ENCODE results near the gene GTF3C4. TPM values are rescaled to one million over a fixed set of nuclear protein-coding genes. Genes with fewer than 3 reads are reported as not detected.

GTF3C4 gene
- total RNA-seq, 1 donor from 2014 or later, result 21.2 TPM

GRCh38 chr9:132663851-132664250 lies 6.4 kb upstream of the GTF3C4 start:
- peaks cover 14% of the 10 kb centered on the region for H3K4me1 Mint-ChIP-seq (ENCODE audit: unreplicated experiment)
- no peak overlapping the region for H3K27ac Mint-ChIP-seq (ENCODE audit: unreplicated experiment)
- no peak overlapping the region for H3K4me3 Mint-ChIP-seq (ENCODE audit: unreplicated experiment)
- no peak for DNase-seq (ENCODE audit: extremely low spot score, unreplicated experiment)
- no peaks in the 10 kb centered on the region for H3K27me3 Mint-ChIP-seq (ENCODE audit: unreplicated experiment)
- no peaks in the 10 kb centered on the region for H3K9me3 Mint-ChIP-seq (ENCODE audit: unreplicated experiment)
- peaks cover 21% of the 10 kb centered on the region for H3K36me3 Mint-ChIP-seq (ENCODE audit: unreplicated experiment)
- no peak for TF ChIP-seq CTCF (IDR thresholded peaks at IDR 0.05)

- H3K27ac Mint-ChIP-seq (ENCODE audit: unreplicated experiment), result peak overlapping the region; percentile 96
- no peaks in the 10 kb centered on the region for H3K27me3 Mint-ChIP-seq (ENCODE audit: unreplicated experiment)
- DNase-seq (ENCODE audit: extremely low spot score, unreplicated experiment), result no peak
- peaks cover 40% of the 10 kb centered on the region for H3K4me1 Mint-ChIP-seq (ENCODE audit: unreplicated experiment)
- no peaks in the 10 kb centered on the region for H3K36me3 Mint-ChIP-seq (ENCODE audit: unreplicated experiment)
- H3K4me3 Mint-ChIP-seq (ENCODE audit: unreplicated experiment), result peak overlapping the region; percentile 94
- H3K9me3 Mint-ChIP-seq (ENCODE audit: unreplicated experiment), result no peaks in the 10 kb centered on the region
- no peak for TF ChIP-seq CTCF (IDR thresholded peaks at IDR 0.05)
These were observed 956 bp upstream of the GTF3C4 start for GRCh38 chr9:132669319-132669697.

GRCh38 chr9:132669698-132670456 lies 387 bp upstream of the GTF3C4 start, which contains the start of gene DDX31:
DDX31 (minus strand) TSS chr9:132669983; CDS start chr9:132669934, 49 bp downstream.
- Mint-ChIP-seq H3K27me3 (ENCODE audit: unreplicated experiment) (no peaks in the 10 kb centered on the region), H3K27ac (ENCODE audit: unreplicated experiment) (peak within 1 kb of the TSS; percentile 96), H3K4me3 (ENCODE audit: unreplicated experiment) (peak within 1 kb of the TSS; percentile 94), H3K9me3 (ENCODE audit: unreplicated experiment) (no peaks in the 10 kb centered on the region), H3K36me3 (ENCODE audit: unreplicated experiment) (no peaks in the 10 kb centered on the region), H3K4me1 (ENCODE audit: unreplicated experiment) (peaks cover 40% of the 10 kb centered on the region)
- peak; percentile 94 for DNase-seq (ENCODE audit: extremely low spot score, unreplicated experiment)
- TF ChIP-seq CTCF (IDR thresholded peaks at IDR 0.05), result no peak

GRCh38 chr9:132671620-132672412 lies 1.6 kb downstream of the GTF3C4 start:
- Mint-ChIP-seq H3K9me3 (ENCODE audit: unreplicated experiment) (no peaks in the 10 kb centered on the region), H3K4me3 (ENCODE audit: unreplicated experiment) (peak overlapping the region; percentile 94), H3K4me1 (ENCODE audit: unreplicated experiment) (peaks cover 42% of the 10 kb centered on the region), H3K27me3 (ENCODE audit: unreplicated experiment) (no peaks in the 10 kb centered on the region), H3K36me3 (ENCODE audit: unreplicated experiment) (no peaks in the 10 kb centered on the region), H3K27ac (ENCODE audit: unreplicated experiment) (peak overlapping the region; percentile 96)
- TF ChIP-seq CTCF (IDR thresholded peaks at IDR 0.05), result no peak
- no peak for DNase-seq (ENCODE audit: extremely low spot score, unreplicated experiment)

- no peak for DNase-seq (ENCODE audit: extremely low spot score, unreplicated experiment)
- no peak for TF ChIP-seq CTCF (IDR thresholded peaks at IDR 0.05)
- peak overlapping the region; percentile 7 for H3K4me3 Mint-ChIP-seq (ENCODE audit: unreplicated experiment)
- peaks cover 44% of the 10 kb centered on the region for H3K4me1 Mint-ChIP-seq (ENCODE audit: unreplicated experiment)
- no peaks in the 10 kb centered on the region for H3K9me3 Mint-ChIP-seq (ENCODE audit: unreplicated experiment)
- no peak overlapping the region for H3K27ac Mint-ChIP-seq (ENCODE audit: unreplicated experiment)
- H3K36me3 Mint-ChIP-seq (ENCODE audit: unreplicated experiment), result no peaks in the 10 kb centered on the region
- no peaks in the 10 kb centered on the region for H3K27me3 Mint-ChIP-seq (ENCODE audit: unreplicated experiment)
These were observed 2.1 kb downstream of the GTF3C4 start for GRCh38 chr9:132672413-132672690.
